ENCODE data around the gene GLS2. TPM values are rescaled to one million over a fixed set of nuclear protein-coding genes. Genes with fewer than 3 reads are reported as not detected.

Gene GLS2
- total RNA-seq, 4 donors from 2014 or later: 4.3 to 12.6 (median 6.8) TPM

DNA sequence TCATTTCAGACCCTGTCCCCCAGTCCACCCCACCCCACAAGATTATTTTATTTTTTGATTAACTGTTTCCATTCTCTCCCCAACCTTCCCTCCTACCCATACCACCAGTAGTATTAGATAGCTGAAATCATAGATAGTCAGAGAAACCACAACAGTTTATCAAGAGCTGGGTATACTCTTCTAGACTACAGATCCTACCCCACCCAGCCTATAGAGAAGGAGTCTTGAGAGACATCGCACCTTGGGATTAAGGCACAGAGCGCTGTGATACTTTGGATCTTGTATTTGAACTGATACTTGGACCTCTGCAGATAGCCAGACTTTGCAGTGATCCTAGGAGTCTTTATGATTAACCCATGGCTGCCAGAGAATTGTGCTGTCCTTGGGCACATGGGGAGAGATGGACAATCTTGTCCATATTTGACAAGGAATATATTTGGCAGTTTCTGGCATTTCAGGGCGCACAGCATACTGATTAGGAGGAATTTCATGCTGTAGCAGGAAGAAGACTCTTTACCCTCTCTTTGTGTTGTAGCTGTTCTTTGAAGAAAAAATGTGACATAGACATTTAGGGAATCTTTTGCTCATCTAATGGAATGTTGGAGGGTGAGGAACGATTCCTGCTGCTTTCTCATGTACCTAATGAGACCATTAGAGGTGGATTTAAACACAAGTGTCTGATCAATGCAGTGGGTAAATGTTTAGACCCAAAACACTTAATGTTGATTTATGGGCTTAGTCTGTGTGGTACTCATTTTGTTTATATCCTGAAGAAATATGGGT lies 34.6 kb upstream of the GLS2 start:
- peak overlapping the region; percentile 35 for H3K4me3 ChIP-seq (ENCODE audit: low read depth, poor library complexity, severe bottlenecking)
- TF ChIP-seq POLR2A (IDR thresholded peaks at IDR 0.05) (no peak), CTCF (IDR thresholded peaks at IDR 0.05) (no peak)
- intact Hi-C loops (cut with DNase I; ENCODE audit: low total_unique reads): no loop called here
- WGBS, 2 donors: 8 to 9% methylated on average over 4 of the region's 4 CpGs
- DNase-seq (ENCODE audit: low spot score in 2 of 2): no peak

DNA sequence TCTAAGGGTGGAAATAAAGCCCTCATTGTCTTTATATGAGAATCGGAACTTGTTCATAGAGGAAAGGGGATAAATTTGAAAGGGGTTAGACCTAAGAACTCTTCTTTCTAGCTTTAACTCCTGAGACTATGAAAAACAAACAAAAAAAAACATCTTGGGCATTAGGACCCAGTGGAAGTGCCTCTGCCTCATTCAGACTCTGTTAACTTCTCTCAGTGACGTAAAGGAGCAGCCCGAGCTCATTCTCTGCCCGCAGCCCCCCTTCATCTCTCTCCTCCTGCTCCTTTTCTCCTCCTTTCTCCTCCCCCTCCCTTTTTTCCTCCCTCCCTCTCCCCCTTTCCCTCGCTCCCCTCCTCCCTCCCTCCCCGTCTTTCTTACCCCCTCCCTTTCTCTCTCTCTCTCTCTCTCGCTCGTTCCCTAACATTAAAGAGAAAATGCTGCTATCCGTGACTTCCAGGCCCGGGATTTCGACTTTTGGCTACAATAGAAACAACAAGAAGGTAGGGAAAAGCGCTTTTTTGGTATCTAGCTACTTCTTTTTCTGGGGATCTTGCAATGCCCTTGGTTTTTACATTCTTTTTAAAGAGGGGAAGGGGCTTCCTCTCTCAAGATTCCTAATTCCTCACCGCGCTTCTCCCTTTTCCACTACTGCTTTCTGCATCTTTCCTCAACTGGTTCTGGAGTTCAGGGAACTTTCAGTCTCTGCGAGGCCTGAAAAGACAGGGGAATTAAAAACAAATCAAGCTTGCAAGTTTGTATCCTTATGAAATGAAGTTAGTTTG lies 33.8 kb upstream of the GLS2 start, which contains the start of gene RBMS2:
TSS of gene RBMS2 (plus strand) at position 231 of the 782 bp plus-strand sequence. CDS start at position 435, 204 bp downstream.
- H3K4me3 ChIP-seq (ENCODE audit: low read depth, poor library complexity, severe bottlenecking): peak within 1 kb of the TSS; percentile 35
- peak; percentile 84 to 94 for DNase-seq (ENCODE audit: low spot score in 2 of 2)
- WGBS, 2 donors: 0 to 1% methylated on average over 15 of the region's 15 CpGs
- no peak for TF ChIP-seq CTCF (IDR thresholded peaks at IDR 0.05)
- TF ChIP-seq POLR2A (IDR thresholded peaks at IDR 0.05): no peak
- intact Hi-C loops (cut with DNase I; ENCODE audit: low total_unique reads): no loop called here

GRCh38 chr12:56521209-56521589 lies 33.2 kb upstream of the GLS2 start:
- no peak for DNase-seq (ENCODE audit: low spot score in 2 of 2)
- intact Hi-C loops (cut with DNase I; ENCODE audit: low total_unique reads): no loop called here
- TF ChIP-seq POLR2A (IDR thresholded peaks at IDR 0.05): no peak
- no peak overlapping the region for H3K4me3 ChIP-seq (ENCODE audit: low read depth, poor library complexity, severe bottlenecking)
- 46 to 55% methylated on average over 8 of the region's 8 CpGs for WGBS, 2 donors

- no peak overlapping the region for H3K4me3 ChIP-seq (ENCODE audit: low read depth, poor library complexity, severe bottlenecking)
- intact Hi-C loops (cut with DNase I; ENCODE audit: low total_unique reads): no loop called here
- DNase-seq (ENCODE audit: low spot score in 2 of 2): no peak
- TF ChIP-seq CTCF (IDR thresholded peaks at IDR 0.05): no peak
- no peak for TF ChIP-seq POLR2A (IDR thresholded peaks at IDR 0.05)
- WGBS, 2 donors: 28 to 33% methylated on average over 1 of the region's 1 CpG
These were observed 32.5 kb upstream of the GLS2 start for GRCh38 chr12:56520506-56520905.

DNA sequence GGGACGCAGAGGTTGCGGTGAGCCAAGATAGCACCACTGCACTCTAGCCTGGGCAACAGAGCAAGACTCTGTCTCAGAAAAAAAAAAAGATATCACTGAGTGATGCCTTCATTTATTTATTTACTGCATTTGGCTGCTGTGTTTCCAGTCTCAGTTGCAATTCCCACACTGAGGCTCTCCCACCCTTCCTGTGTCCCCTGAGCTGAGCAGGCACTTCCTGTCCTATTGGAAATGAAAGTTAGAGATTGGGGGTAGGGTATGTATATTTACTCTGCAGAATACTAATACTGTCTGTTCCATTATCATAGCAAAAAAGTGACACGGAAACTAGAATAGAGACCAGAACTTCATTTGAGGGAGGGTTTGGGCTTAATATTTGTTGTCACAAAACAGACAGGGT lies 32.1 kb upstream of the GLS2 start:
- TF ChIP-seq POLR2A (IDR thresholded peaks at IDR 0.05) (no peak), CTCF (IDR thresholded peaks at IDR 0.05) (no peak)
- 65 to 70% methylated on average over 3 of the region's 3 CpGs for WGBS, 2 donors

DNA sequence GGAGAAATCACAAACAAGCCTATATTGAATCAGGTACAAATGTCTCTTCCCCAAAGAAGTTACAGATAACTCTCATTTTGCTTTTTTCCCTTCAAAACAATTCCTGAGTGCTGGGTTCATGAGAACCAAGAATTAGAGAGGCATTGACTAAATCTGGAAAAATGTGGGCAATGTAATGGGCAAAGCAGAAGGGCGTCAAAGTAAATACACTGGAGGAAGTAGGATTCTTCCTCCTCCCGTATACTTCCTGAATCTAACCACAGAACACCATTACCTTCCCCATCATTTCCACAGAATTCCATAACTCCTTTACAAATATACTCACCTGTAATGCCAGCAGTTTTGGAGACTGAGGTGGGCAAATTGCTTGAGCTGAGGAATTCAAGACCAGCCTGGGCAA lies 30.6 kb upstream of the GLS2 start:
- DNase-seq (ENCODE audit: low spot score in 2 of 2): no peak
- TF ChIP-seq POLR2A (IDR thresholded peaks at IDR 0.05) (no peak), CTCF (IDR thresholded peaks at IDR 0.05) (no peak)
- WGBS, 2 donors: 57 to 65% methylated on average over 2 of the region's 2 CpGs
- H3K4me3 ChIP-seq (ENCODE audit: low read depth, poor library complexity, severe bottlenecking): no peak overlapping the region
- intact Hi-C loops (cut with DNase I; ENCODE audit: low total_unique reads): loop anchor here (5.0 kb wide), 1 partner anchor 54 kb away; no protein-coding TSS in a partner anchor

More for the DNA sequence above, 32.1 kb upstream of the GLS2 start:
- intact Hi-C loops (cut with DNase I; ENCODE audit: low total_unique reads): no loop called here
- H3K4me3 ChIP-seq (ENCODE audit: low read depth, poor library complexity, severe bottlenecking): no peak overlapping the region
- no peak for DNase-seq (ENCODE audit: low spot score in 2 of 2)
